GM23338 (cell line): Measurements from ENCODE around the gene BRINP2. TPM values are rescaled to one million over a fixed set of nuclear protein-coding genes. Genes with fewer than 3 reads are reported as not detected.
A peak's percentile ranks its signal among the peaks of the same experiment; 100 is the strongest.

ENCODE experiments used
- ATAC-seq: fragments of 200-7000 bp; cut with Tn5 transposase; 3 replicates; pipeline ENCODE4 v1.9.1; 2020
- DNase-seq: peaks from one replicate; pipeline ENCODE4 v3.0.0-alpha.2; 2015; ENCODE audit warnings: low spot score
- H2AFZ ChIP-seq: fragments of 200-600 bp; sonication (generic); 2 replicates; pipeline ENCODE4 v1.8.0; 2016; ENCODE audit warnings: antibody characterized with exemption, mild to moderate bottlenecking, moderate library complexity
- H3F3A ChIP-seq: fragments of 200-600 bp; sonication (generic); replicated peaks from 2 replicates; pipeline ENCODE4 v1.8.0; 2017; ENCODE audit warnings: antibody characterized with exemption, mixed run types, low read depth
- H3K27ac ChIP-seq: fragments of 200-600 bp; sonication (generic); 2 replicates; pipeline ENCODE4 v1.6.1; 2016; ENCODE audit warnings: low read depth
- H3K27me3 ChIP-seq: fragments of 200-600 bp; sonication (generic); 2 replicates; pipeline ENCODE4 v1.8.0; 2016; ENCODE audit warnings: mild to moderate bottlenecking, mixed run types, moderate library complexity; ENCODE audit not compliant: insufficient read depth
- H3K36me3 ChIP-seq: fragments of 200-600 bp; sonication (generic); 2 replicates; pipeline ENCODE4 v1.8.0; 2016; ENCODE audit warnings: mild to moderate bottlenecking; ENCODE audit not compliant: insufficient read depth
- H3K4me1 ChIP-seq: fragments of 200-600 bp; sonication (generic); 2 replicates; pipeline ENCODE4 v1.8.0; 2016; ENCODE audit warnings: mild to moderate bottlenecking, moderate library complexity; ENCODE audit not compliant: insufficient read depth
- H3K4me2 ChIP-seq: fragments of 200-600 bp; sonication (generic); 2 replicates; pipeline ENCODE4 v1.7.1; 2017; ENCODE audit warnings: mixed run types
- H3K4me3 ChIP-seq: fragments of 200-600 bp; sonication (generic); 2 replicates; pipeline ENCODE4 v1.6.1; 2016; ENCODE audit warnings: mixed run types
- H3K79me2 ChIP-seq: fragments of 200-600 bp; sonication (generic); replicated peaks from 2 replicates; pipeline ENCODE4 v1.8.0; 2017; ENCODE audit warnings: mild to moderate bottlenecking; ENCODE audit not compliant: insufficient read depth
- H3K9me2 ChIP-seq: fragments of 200-600 bp; sonication (generic); 2 replicates; pipeline ENCODE4 v1.8.0; 2017; ENCODE audit not compliant: insufficient read depth
- H4K20me1 ChIP-seq: fragments of 200-600 bp; sonication (generic); replicated peaks from 2 replicates; pipeline ENCODE4 v1.8.0; 2017; ENCODE audit warnings: mild to moderate bottlenecking; ENCODE audit not compliant: insufficient read depth
- H3K27ac Mint-ChIP-seq: 2 replicates; pipeline ENCODE4 v1.8.0; 2020; ENCODE audit warnings: inconsistent platforms, mild to moderate bottlenecking, moderate library complexity, mixed read lengths
- H3K27me3 Mint-ChIP-seq: 3 replicates; pipeline ENCODE4 v1.8.0; 2022; ENCODE audit warnings: low read depth, mild to moderate bottlenecking, moderate library complexity, mixed read lengths, inconsistent platforms; ENCODE audit not compliant: insufficient read depth, poor library complexity
- H3K36me3 Mint-ChIP-seq: 3 replicates; pipeline ENCODE4 v1.8.0; 2021; ENCODE audit warnings: low read depth, mild to moderate bottlenecking, inconsistent platforms, moderate library complexity, mixed read lengths
- H3K4me1 Mint-ChIP-seq: 3 replicates; pipeline ENCODE4 v1.8.0; 2020; ENCODE audit warnings: mild to moderate bottlenecking, inconsistent platforms, mixed read lengths
- H3K4me3 Mint-ChIP-seq: 3 replicates; pipeline ENCODE4 v1.8.0; 2021; ENCODE audit warnings: moderate library complexity, mild to moderate bottlenecking, inconsistent platforms, mixed read lengths
- H3K9me3 Mint-ChIP-seq: 3 replicates; pipeline ENCODE4 v1.8.0; 2020; ENCODE audit warnings: moderate library complexity, mild to moderate bottlenecking, inconsistent platforms, mixed read lengths
- CREB1 ChIP-seq: fragments of 250-450 bp; sonication (Bioruptor Pico); IDR thresholded peaks from 2 replicates; pipeline ENCODE4 v1.5.0; 2020; ENCODE audit warnings: low read depth, mild to moderate bottlenecking, moderate library complexity
- EZH2 ChIP-seq: fragments of 200-600 bp; sonication (generic); IDR thresholded peaks from one replicate; pipeline ENCODE4 v1.8.0; 2017; ENCODE audit warnings: antibody characterized with exemption, mild to moderate bottlenecking, low read depth; ENCODE audit not compliant: unreplicated experiment
- EZH2phosphoT487 ChIP-seq: fragments of 200-600 bp; sonication (generic); IDR thresholded peaks from one replicate; pipeline ENCODE4 v1.8.1; 2018; ENCODE audit warnings: antibody characterized with exemption; ENCODE audit not compliant: unreplicated experiment
- NANOG ChIP-seq: IDR thresholded peaks from 2 replicates; pipeline ENCODE4 v1.6.1; 2016; ENCODE audit warnings: antibody characterized with exemption, borderline replicate concordance
- REST ChIP-seq: IDR thresholded peaks from one replicate; pipeline ENCODE4 v1.6.1; 2018; ENCODE audit warnings: antibody characterized with exemption; ENCODE audit not compliant: unreplicated experiment
- ZNF114 ChIP-seq: fragments of 250-450 bp; sonication (Bioruptor Pico); IDR thresholded peaks from 2 replicates; pipeline ENCODE4 v1.5.0; 2020; ENCODE audit warnings: mild to moderate bottlenecking, moderate library complexity
- polyA plus RNA-seq: library from polyadenylated mRNA; unstranded; fragments of >200 nt; fragmentation: Nextera tagmentation; extraction: Ambion mirVana; gene quantifications from 2 replicates; pipeline ENCODE4 v1.2.1, GENCODE V29; 2016
- total RNA-seq: library from RNA; depleted of rRNA; stranded (reverse); fragments of >200 nt; shearing (Covaris generic); gene quantifications from 2 replicates; pipeline ENCODE4 v1.2.3, GENCODE V29; 2014
- TF ChIP-seq, protein P1 (sequence below): fragments of 250-450 bp; sonication (Bioruptor Pico); IDR thresholded peaks from 2 replicates; pipeline ENCODE4 v1.5.0; 2020; ENCODE audit warnings: mild to moderate bottlenecking, moderate library complexity
- TF ChIP-seq, protein P2 (sequence below), 2 experiments: fragments of 200-600 bp in 1 of 2; sonication (generic) in 1 of 2; conservative IDR thresholded peaks; 2 replicates each; pipeline versions ENCODE4 v1.5.1 to v1.6.1; 2016 to 2017; ENCODE audit warnings: antibody characterized with exemption in 2 of 2, low read depth in 2 of 2, mild to moderate bottlenecking in 2 of 2, moderate library complexity in 1 of 2
- TF ChIP-seq, protein P3 (sequence below): IDR thresholded peaks from 2 replicates; pipeline ENCODE4 v1.6.1; 2016; ENCODE audit warnings: antibody characterized with exemption

Gene BRINP2
- total and polyA plus RNA-seq, 2 experiments from 2014 or later, result 0.10 to 0.52 TPM

DNA sequence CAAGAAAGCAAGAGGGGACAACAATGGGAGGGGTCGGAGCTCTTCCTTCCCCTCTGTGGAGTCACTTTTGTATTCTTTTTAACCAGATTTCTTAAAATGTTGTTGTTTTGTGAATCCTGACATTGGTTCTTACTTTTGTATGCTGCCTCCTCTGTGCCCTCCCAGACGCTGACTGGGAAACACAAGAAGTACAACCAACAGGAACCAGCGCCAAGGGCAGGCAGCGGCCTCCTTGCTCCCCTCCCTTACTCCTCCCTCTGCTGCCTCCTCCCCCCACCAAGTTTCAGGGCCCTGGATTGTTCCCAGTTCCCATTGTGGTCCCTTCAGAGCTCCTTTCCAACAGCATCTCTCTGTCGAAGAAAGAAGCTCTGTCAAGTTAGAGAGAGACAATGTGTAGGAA, 111.1 kb downstream of the BRINP2 start:
- Histone ChIP-seq H3F3A (no peaks in the 10 kb centered on the region), H3K27me3 (no peaks in the 10 kb centered on the region), H4K20me1 (no peaks in the 10 kb centered on the region), H3K4me2 (no peak overlapping the region), H2AFZ (peak overlapping the region; percentile 53; the same call in 1 of the 2 replicates), H3K79me2 (no peaks in the 10 kb centered on the region), H3K36me3 (no peaks in the 10 kb centered on the region), H3K4me1 (no peaks in the 10 kb centered on the region), H3K27ac (no peak overlapping the region), H3K4me3 (no peak overlapping the region), H3K9me2 (0 out of 2 replicates have a peak, but pooled peaks cover 2% of the 10 kb centered on the region)
- H3K4me1 Mint-ChIP-seq, result peaks cover 10% of the 10 kb centered on the region
- H3K4me3 Mint-ChIP-seq, result no peak overlapping the region
- ATAC-seq (peak; percentile 41), DNase-seq (peak; percentile 9)
- no peaks in the 10 kb centered on the region for H3K36me3 Mint-ChIP-seq
- peaks cover 2% of the 10 kb centered on the region for H3K27me3 Mint-ChIP-seq
- H3K27ac Mint-ChIP-seq, result no peak overlapping the region
- TF ChIP-seq, protein P1, sequence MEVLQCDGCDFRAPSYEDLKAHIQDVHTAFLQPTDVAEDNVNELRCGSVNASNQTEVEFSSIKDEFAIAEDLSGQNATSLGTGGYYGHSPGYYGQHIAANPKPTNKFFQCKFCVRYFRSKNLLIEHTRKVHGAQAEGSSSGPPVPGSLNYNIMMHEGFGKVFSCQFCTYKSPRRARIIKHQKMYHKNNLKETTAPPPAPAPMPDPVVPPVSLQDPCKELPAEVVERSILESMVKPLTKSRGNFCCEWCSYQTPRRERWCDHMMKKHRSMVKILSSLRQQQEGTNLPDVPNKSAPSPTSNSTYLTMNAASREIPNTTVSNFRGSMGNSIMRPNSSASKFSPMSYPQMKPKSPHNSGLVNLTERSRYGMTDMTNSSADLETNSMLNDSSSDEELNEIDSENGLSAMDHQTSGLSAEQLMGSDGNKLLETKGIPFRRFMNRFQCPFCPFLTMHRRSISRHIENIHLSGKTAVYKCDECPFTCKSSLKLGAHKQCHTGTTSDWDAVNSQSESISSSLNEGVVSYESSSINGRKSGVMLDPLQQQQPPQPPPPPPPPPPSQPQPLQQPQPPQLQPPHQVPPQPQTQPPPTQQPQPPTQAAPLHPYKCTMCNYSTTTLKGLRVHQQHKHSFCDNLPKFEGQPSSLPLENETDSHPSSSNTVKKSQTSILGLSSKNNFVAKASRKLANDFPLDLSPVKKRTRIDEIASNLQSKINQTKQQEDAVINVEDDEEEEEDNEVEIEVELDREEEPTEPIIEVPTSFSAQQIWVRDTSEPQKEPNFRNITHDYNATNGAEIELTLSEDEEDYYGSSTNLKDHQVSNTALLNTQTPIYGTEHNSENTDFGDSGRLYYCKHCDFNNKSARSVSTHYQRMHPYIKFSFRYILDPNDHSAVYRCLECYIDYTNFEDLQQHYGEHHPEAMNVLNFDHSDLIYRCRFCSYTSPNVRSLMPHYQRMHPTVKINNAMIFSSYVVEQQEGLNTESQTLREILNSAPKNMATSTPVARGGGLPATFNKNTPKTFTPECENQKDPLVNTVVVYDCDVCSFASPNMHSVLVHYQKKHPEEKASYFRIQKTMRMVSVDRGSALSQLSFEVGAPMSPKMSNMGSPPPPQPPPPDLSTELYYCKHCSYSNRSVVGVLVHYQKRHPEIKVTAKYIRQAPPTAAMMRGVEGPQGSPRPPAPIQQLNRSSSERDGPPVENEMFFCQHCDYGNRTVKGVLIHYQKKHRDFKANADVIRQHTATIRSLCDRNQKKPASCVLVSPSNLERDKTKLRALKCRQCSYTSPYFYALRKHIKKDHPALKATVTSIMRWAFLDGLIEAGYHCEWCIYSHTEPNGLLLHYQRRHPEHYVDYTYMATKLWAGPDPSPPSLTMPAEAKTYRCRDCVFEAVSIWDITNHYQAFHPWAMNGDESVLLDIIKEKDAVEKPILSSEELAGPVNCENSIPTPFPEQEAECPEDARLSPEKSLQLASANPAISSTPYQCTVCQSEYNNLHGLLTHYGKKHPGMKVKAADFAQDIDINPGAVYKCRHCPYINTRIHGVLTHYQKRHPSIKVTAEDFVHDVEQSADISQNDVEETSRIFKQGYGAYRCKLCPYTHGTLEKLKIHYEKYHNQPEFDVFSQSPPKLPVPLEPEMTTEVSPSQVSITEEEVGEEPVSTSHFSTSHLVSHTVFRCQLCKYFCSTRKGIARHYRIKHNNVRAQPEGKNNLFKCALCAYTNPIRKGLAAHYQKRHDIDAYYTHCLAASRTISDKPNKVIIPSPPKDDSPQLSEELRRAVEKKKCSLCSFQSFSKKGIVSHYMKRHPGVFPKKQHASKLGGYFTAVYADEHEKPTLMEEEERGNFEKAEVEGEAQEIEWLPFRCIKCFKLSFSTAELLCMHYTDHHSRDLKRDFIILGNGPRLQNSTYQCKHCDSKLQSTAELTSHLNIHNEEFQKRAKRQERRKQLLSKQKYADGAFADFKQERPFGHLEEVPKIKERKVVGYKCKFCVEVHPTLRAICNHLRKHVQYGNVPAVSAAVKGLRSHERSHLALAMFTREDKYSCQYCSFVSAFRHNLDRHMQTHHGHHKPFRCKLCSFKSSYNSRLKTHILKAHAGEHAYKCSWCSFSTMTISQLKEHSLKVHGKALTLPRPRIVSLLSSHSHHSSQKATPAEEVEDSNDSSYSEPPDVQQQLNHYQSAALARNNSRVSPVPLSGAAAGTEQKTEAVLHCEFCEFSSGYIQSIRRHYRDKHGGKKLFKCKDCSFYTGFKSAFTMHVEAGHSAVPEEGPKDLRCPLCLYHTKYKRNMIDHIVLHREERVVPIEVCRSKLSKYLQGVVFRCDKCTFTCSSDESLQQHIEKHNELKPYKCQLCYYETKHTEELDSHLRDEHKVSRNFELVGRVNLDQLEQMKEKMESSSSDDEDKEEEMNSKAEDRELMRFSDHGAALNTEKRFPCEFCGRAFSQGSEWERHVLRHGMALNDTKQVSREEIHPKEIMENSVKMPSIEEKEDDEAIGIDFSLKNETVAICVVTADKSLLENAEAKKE (CRISPR knock-in tag), result no peak
- TF ChIP-seq REST, result no peak
- TF ChIP-seq NANOG, result no peak
- no peak for TF ChIP-seq EZH2phosphoT487
- no peak for TF ChIP-seq ZNF114
- no peak for TF ChIP-seq CREB1 (CRISPR knock-in tag)
- TF ChIP-seq, protein P2, sequence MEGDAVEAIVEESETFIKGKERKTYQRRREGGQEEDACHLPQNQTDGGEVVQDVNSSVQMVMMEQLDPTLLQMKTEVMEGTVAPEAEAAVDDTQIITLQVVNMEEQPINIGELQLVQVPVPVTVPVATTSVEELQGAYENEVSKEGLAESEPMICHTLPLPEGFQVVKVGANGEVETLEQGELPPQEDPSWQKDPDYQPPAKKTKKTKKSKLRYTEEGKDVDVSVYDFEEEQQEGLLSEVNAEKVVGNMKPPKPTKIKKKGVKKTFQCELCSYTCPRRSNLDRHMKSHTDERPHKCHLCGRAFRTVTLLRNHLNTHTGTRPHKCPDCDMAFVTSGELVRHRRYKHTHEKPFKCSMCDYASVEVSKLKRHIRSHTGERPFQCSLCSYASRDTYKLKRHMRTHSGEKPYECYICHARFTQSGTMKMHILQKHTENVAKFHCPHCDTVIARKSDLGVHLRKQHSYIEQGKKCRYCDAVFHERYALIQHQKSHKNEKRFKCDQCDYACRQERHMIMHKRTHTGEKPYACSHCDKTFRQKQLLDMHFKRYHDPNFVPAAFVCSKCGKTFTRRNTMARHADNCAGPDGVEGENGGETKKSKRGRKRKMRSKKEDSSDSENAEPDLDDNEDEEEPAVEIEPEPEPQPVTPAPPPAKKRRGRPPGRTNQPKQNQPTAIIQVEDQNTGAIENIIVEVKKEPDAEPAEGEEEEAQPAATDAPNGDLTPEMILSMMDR (conservative IDR thresholded peaks at IDR 0.05; ENCODE audit: low read depth in 2 of 2), result no peak
- TF ChIP-seq EZH2, result no peak
- TF ChIP-seq, protein P3, sequence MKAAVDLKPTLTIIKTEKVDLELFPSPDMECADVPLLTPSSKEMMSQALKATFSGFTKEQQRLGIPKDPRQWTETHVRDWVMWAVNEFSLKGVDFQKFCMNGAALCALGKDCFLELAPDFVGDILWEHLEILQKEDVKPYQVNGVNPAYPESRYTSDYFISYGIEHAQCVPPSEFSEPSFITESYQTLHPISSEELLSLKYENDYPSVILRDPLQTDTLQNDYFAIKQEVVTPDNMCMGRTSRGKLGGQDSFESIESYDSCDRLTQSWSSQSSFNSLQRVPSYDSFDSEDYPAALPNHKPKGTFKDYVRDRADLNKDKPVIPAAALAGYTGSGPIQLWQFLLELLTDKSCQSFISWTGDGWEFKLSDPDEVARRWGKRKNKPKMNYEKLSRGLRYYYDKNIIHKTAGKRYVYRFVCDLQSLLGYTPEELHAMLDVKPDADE, result no peak
- no peaks in the 10 kb centered on the region for H3K9me3 Mint-ChIP-seq
